GM21360 (cell line): Measurements from ENCODE around the gene C19orf47.

Experiments
- ATAC-seq: cut with Tn5 transposase; IDR thresholded peaks from one replicate; pipeline ENCODE4 v1.9.1; 2021; ENCODE audit warnings: mild to moderate bottlenecking, moderate library complexity; ENCODE audit not compliant: unreplicated experiment

C19orf47 gene

DNA sequence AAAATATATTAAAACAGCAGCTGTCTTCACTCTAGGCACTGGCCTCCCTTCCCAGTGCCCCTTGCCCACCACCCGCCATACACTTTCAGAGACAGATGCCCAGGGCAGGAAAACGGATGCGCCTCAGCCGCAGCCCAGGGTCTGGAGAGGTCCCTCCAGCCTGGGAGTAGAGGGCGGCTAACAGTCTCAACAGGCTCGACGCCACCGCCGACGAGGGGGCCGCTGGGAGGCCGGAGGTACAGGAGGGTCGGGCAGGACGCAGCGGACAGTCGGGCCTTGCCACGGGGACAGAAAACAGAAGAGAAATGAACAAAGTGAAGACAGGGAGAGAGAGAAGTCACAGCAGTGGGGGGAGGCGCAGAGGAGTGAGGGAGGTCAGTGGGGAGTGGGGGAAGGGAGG, 27.1 kb downstream of the C19orf47 start:
- no peak for ATAC-seq

- ATAC-seq = no peak
Observed at GRCh38 chr19:40320558-40320935, 27.6 kb downstream of the C19orf47 start.

- ATAC-seq = no peak
Observed at GRCh38 chr19:40317338-40317737, 30.9 kb downstream of the C19orf47 start.

DNA sequence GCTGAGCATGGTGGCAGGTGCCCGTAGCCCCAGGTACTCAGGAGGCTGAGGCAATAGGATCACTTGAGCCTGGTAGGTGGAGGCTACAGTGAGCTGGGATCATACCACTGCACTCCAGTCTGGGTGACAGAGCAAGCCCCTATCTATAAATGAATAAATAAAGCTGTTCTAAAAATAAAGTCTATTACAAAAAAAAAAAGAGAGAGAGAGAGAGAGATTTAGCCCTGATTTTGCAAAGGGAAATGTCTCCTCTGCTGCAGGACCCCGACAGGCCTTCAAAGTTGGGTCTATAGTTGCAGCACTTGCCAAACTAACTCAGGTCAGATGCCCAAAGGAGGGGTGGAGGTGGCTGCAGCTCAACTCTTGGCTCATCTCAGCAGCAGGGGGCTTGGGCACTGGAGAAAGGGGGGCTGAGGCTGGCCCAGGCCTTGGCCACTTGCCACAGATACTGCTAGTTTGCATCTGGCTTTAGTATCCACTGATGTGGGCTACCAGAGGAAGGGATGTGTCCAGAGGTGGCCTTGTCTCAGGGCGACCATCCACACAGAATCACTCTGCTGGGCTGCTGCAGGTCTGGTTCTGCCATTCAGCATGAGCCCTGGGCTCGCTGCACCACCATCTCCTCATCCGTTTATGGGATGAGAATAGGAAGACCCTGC, 32.3 kb downstream of the C19orf47 start:
- no peak for ATAC-seq

- ATAC-seq = no peak
Observed at GRCh38 chr19:40314656-40315055, 33.5 kb downstream of the C19orf47 start.

- no peak for ATAC-seq
Observed at GRCh38 chr19:40313229-40313983, 34.8 kb downstream of the C19orf47 start.

DNA sequence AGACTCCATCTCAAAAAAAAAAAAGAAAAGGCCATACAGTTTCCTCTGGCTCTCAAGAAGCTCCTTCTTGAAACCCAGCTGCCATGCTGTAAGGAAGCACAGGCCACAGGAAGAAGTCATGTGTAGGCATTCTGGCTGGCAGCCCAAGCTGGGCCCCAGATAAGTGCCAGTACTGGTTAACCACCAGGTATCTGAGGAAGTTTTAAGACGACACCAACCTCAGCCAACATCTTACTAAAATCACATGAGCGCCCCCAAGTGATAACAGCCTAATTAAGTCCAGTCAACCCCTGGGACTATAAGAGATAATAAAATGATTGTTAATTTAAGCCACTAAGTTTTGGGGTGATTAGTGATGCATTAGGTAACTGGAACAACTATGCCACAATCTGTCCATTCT, 35.7 kb downstream of the C19orf47 start:
- no peak for ATAC-seq

- no peak for ATAC-seq
Observed at GRCh38 chr19:40309666-40310065, 38.5 kb downstream of the C19orf47 start.

- no peak for ATAC-seq
Observed at GRCh38 chr19:40305403-40305802, 42.8 kb downstream of the C19orf47 start.

DNA sequence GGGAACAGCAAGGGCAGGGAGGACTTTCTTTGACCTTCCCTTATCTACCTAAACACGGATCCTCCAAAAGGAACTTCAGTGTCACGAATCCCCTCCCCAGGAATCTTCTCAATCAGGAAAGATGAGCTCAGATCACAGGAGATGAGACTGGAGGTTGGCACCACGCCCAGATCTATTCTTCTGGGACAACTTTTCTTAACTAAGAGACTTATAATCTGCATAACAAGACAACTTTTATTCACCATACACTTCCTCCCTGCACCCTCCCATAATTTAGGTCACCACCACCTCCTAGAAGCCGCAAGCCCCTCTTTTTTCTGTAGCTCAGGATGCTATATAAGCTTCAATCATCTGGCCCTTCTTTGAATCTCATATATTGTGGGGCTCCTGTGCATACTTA, 43.9 kb downstream of the C19orf47 start:
- ATAC-seq = no peak

GRCh38 chr19:40303765-40304164, 44.4 kb downstream of the C19orf47 start:
- no peak for ATAC-seq

DNA sequence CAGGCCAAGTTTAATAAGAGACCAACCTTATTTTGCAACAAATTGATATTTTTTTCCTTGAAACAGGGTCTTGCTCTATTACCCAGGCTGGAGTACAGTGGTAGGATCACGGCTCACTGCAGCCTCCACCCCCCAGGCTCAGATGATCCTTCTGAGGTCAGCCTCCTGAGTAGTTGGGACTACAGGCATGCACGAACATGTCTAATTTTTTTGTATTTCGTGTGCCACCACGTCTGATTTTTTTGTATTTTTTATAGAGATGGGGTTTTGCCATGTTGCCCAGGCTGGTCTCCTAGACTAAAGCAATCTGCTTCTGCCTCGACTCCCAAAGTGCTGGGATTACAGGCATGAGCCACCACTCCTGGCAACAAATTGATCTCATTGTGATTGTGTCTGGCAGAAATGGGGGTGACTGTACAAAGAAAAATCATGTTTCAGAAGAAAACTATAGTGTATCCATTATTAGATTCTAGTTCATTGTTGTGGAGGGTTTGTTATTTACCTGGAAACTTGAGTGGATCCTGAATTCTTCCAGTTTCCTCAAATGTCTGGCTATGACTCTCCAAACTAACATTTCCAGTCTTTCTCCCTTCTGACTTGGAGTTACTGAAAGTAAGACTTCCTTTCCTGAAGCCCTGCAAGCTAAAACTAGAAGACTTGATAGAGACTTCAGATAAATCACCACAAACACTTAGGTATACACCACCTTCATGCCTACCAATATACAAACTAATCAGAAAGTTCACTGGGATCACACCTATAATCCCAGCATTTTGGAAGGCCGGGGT, 45.8 kb downstream of the C19orf47 start:
- ATAC-seq = no peak

- no peak for ATAC-seq
Observed at GRCh38 chr19:40300668-40301067, 47.5 kb downstream of the C19orf47 start.

DNA sequence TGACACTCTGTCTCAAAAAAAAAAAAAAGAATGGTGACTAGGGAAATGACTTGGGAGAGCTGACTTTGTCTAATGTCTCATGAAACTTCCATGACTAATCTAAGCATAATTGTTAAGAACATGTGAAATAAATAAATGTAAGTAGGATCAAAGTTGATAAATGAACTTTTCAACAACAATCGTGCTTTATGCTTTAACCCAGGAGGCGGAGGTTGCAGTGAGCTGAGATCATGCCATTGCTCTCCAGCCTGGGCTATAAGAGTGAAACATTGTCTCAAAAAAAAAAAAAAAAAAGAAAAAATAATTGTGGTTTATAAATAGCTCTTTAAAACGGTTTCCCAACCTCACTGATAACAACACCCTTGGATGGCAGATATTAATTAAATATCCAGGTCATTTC, 50.2 kb downstream of the C19orf47 start:
- ATAC-seq = no peak

GRCh38 chr19:40294560-40294959, 53.6 kb downstream of the C19orf47 start:
- ATAC-seq = no peak

- ATAC-seq = no peak
Observed at GRCh38 chr19:40286971-40287421, 61.2 kb downstream of the C19orf47 start.

GRCh38 chr19:40286235-40286970, 61.8 kb downstream of the C19orf47 start:
- no peak for ATAC-seq

- peak; percentile 78 for ATAC-seq
Observed at GRCh38 chr19:40285353-40286234, 62.6 kb downstream of the C19orf47 start.

DNA sequence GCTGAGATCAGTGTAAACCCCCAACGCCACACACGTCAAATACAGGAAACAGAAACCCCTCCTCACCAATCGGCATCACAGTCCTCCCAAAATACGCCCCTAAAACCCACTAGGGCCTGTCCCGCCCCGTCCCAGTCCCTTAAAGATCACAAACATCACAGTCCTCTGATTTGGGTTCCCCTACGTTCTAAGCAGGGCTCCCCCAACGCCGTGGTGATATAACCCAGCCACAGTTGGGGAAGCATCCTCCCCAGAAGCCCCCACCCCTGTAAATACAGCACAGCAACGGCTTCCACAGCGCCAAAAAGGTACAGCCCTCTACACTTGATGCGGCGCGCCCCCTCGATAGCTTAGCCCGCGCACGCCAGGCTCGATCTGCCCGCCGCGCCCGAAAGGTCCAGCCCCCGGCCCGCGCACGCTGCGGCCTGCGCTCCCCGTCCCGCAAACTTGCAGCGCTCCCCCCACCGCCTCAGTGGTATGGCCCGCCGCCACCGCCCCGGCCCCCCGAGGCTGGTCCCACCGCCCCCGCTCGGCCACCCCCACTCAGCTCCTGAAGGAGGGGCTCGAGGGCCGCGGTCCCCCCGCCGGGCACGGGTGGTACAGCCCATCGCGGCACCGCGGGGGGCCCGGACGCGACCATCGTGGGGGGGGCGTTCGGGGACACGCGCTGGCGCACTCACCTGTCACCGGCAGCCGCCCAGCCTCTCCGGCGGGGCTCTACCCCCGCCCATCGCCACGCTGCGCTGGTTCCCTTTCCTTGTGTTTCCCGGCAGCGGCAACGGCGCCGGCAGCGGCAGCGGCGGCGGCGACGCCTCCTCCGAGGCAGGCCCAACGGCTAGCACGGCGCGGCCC, 63.5 kb downstream of the C19orf47 start, which contains the start of gene AKT2:
TSS of gene AKT2 (minus strand) at position 845 of the 852 bp plus-strand sequence. CDS start 20,078 bp downstream, outside the sequence.
- ATAC-seq = peak; percentile 31
